Keratinocyte (primary cell): ENCODE data around the gene RNU6-1.

ENCODE experiments used
- EZH2 ChIP-seq: IDR thresholded peaks from one replicate; pipeline ENCODE4 v1.6.1; 2012; ENCODE audit warnings: inconsistent platforms, mild to moderate bottlenecking, low read length, moderate library complexity
- TF ChIP-seq, protein P1 (sequence below), 3 experiments: IDR thresholded peaks in 1 of 3; conservative IDR thresholded peaks in 1 of 3; optimal IDR thresholded peaks in 1 of 3; 2 replicates in 2 of 3; 3 replicates in 1 of 3; pipeline versions ENCODE3 to v1.5.1; 2011; ENCODE audit warnings: low read length in 3 of 3, mild to moderate bottlenecking in 3 of 3, moderate library complexity in 2 of 3, control low read depth in 1 of 3, inconsistent platforms in 1 of 3; ENCODE audit not compliant: insufficient read depth in 2 of 3; ENCODE audit errors: extremely low read depth in 1 of 3

DNA sequence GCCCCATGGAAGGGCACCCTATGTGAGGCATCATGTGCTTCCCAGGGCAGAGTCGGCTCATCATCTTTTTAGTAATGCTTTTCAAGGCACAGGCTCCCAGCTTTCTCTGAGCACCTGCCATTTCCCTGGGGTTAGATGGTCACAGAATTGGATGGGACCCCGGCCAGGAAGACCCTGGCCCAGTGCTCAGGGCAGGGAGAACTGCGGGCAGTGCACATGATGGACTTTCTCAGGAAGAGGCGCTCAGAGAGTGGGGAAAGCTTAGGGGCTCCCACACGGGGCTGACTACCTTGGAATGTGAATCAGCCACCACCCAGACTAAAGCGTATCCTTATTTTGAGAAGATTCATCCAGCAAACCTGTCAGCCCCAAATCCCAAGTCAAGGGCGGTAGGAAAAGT, 31.0 kb downstream of the RNU6-1 start:
- no peak for TF ChIP-seq EZH2
- TF ChIP-seq, protein P1, sequence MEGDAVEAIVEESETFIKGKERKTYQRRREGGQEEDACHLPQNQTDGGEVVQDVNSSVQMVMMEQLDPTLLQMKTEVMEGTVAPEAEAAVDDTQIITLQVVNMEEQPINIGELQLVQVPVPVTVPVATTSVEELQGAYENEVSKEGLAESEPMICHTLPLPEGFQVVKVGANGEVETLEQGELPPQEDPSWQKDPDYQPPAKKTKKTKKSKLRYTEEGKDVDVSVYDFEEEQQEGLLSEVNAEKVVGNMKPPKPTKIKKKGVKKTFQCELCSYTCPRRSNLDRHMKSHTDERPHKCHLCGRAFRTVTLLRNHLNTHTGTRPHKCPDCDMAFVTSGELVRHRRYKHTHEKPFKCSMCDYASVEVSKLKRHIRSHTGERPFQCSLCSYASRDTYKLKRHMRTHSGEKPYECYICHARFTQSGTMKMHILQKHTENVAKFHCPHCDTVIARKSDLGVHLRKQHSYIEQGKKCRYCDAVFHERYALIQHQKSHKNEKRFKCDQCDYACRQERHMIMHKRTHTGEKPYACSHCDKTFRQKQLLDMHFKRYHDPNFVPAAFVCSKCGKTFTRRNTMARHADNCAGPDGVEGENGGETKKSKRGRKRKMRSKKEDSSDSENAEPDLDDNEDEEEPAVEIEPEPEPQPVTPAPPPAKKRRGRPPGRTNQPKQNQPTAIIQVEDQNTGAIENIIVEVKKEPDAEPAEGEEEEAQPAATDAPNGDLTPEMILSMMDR (optimal IDR thresholded peaks at IDR 0.05 in 1 of 3, IDR thresholded peaks at IDR 0.05 in 1 of 3, conservative IDR thresholded peaks at IDR 0.05 in 1 of 3; ENCODE audit: extremely low read depth in 1 of 3, insufficient read depth in 2 of 3, low read length in 3 of 3), result no peak
